T-helper 2 cell treated with Interferon-gamma antibody and Interleukin-4, amounts not matched to agents 100 ng/mL and 5 ng/mL, for 36 hours (primary cell): Measurements from ENCODE around the gene IQSEC1. TPM values are rescaled to one million over a fixed set of nuclear protein-coding genes. Genes with fewer than 3 reads are reported as not detected.

Experiments used
- intact Hi-C: fragments of 100-400 bp; cut with micrococcal nuclease; formaldehyde crosslinking; loops from one replicate; pipeline ENCODE4 v1.15.1; 2023
- total RNA-seq: library from RNA; stranded (reverse); gene quantifications from 2 replicates; pipeline ENCODE4 v1.2.3, GENCODE V29; 2022

Gene IQSEC1
- total RNA-seq: 46.0 and 50.3 TPM in 2 replicates

DNA sequence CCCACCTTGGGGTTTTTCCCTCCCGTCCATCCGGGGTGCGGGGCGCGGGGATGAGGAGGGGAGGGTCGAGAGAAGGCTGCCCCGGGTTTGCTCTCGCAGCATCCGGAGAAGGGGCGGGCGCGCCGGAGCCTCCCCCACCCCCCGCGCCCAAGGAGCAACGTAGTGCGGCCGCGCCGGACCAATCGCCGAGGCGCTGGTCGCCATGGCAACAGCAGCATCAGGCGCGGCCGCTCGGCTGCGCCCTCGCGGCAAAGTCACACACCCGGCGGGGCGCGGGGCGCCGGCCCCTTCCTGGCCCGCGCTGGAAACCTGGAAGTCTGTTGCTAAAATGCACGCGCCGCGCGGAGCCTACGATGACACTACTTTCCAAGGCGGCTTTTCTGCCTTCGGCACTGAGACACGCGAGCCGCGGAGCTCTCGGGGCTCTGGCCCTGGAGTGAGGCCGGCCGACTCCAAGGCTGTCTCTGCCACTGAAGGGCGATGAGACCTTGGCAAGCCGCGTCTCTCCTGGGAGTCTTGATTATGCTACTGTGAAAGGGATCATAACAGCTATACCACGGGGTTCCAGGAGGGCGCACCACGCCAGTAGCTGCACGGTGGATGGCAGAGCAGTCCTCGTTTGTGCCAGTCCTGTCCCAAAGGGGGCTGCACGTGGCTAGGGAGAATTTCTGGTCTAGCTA is at the start of gene IQSEC1:
TSS of gene IQSEC1 (minus strand) at position 104 of the 680 bp plus-strand sequence. CDS start 415 bp downstream, outside the sequence.
- intact Hi-C loops: no loop called here

- intact Hi-C loops: no loop called here
Observed at GRCh38 chr3:13122081-13123012, 49.1 kb upstream of the IQSEC1 start.

DNA sequence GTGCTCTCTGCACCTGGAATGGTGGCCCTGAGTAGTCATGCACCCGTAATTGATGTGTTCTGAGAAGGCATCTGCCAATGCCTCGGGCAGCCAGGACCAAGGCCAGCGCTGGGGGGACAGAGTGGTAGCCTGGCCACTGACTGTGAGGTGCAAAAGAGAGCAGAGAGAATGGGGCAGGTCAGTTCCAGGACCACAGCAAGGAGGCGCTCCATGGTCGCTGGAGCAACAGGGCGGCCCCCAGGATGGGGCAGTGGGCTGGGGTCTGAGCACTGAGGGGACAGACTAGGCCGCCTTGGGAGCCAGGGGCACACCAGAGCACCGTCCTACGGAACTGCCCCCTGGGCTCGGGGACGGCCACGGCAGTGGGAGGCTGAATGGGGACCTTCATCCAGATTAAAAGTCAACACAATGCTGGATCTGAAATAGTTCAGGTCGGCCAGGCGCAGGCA is 48.3 kb upstream of the IQSEC1 start:
- intact Hi-C loops: no loop called here

GRCh38 chr3:13120928-13121552 is 47.8 kb upstream of the IQSEC1 start:
- intact Hi-C loops: no loop called here

GRCh38 chr3:13120289-13120927 is 47.2 kb upstream of the IQSEC1 start:
- intact Hi-C loops: no loop called here

GRCh38 chr3:13119471-13120220 is 46.4 kb upstream of the IQSEC1 start:
- intact Hi-C loops: no loop called here

- intact Hi-C loops: no loop called here
Observed at GRCh38 chr3:13116426-13116825, 43.2 kb upstream of the IQSEC1 start.

GRCh38 chr3:13115991-13116390 is 42.8 kb upstream of the IQSEC1 start:
- intact Hi-C loops: no loop called here

DNA sequence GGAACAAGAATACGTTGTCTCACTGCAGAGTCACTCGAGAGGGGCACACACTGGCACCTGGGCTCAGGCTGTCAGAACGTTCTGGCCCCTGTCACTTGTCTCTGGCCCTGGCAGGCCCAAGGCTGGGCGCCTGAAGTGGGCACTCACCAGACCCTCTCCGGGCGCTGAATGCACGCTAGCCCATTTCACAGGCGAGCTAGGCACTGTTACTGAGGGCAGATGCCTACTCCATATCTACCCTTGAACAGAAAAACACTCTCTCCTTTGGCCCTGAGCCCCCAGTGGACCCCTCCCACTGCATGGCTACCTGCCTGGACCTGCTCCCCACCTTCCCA is 42.3 kb upstream of the IQSEC1 start:
- intact Hi-C loops: no loop called here

- intact Hi-C loops: no loop called here
Observed at GRCh38 chr3:13114811-13115575, 41.8 kb upstream of the IQSEC1 start.

DNA sequence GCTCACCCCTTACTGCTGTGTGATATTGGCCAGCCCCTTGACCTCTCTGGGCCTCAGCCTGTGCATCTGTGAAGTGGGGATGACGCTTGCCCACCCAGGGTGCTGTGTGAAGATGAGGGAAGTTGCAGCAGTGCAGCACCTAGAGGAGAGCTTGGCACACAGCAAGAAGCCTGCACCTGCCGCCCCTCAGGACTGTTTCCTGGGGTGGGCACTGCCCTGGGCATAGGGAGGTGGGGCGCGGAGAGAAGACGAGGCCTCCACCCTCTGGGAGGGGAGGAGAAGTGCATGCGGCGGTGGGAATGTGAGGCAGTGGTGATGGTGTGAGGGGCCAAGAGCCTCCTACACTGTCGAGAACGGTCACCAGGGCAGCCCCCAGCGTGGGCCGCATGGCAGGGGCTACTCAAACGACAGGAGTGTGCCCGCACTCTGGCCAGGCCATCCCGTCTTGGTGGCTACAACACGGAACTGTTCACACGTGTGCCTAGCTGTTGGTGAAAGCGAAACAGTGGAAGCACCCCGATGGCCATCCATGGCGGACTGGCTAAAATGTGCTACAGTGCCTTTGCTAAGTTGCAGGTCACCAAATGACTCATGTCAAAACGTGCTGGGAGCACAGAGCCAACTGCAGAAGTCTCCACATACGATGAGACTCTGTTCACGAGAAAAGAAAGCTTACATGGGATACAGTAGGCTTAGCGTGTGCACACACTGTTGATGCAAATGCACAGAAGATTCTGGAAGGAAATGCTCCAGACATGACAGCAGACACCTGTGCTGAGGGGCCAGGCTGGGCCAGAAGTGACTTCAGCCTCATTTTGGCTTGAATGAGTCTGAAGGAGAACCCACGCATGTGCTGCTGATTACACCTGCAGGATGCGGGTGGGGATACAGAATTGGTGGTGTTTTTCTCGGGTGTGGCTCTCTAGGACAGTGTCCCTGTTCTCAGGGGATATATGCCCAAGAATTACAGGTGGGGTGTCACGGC is 40.4 kb upstream of the IQSEC1 start:
- intact Hi-C loops: no loop called here

DNA sequence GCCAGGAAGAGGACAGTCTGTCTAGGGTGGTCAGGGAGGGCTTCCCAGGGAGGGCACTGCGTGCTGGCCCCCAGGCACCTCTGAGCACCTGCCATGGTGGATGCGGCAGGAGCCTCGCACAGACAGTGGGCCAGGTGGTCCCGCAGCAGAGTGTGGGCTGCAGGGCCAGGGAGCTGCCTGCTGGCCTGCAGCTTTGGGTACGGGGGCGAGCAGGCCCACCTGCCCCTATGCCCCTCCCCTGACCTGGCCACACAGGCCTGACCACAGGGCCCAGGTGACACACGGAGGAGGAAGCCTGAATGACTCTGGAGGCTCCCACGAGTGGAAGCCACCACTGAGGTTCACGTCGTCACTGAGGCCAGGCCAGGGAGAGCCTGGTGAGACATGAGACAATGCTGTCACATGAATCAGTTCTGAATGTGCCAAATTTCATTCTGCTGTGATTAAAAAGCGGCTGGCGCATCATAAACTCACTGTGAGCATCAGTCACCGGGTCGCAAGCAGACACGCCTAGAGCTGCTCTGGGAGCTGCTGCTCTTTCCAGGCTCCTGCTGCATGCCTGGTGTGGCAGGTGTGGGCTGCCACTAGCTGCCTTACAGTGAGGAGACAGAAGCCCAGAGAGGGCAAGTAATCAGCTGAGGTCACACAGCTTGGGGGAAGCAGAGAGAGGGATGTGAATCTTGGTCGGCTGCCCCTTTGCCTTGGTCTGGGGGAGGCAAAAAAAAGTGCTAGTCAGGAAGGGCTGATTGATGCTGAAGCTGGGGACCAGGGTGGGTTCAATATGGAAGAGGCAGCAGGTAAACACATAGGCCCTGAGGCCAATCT is 39.5 kb upstream of the IQSEC1 start:
- intact Hi-C loops: no loop called here

GRCh38 chr3:13111873-13112520 is 38.8 kb upstream of the IQSEC1 start:
- intact Hi-C loops: no loop called here

- intact Hi-C loops: no loop called here
Observed at GRCh38 chr3:13111173-13111872, 38.1 kb upstream of the IQSEC1 start.

- intact Hi-C loops: no loop called here
Observed at GRCh38 chr3:13110678-13111116, 37.5 kb upstream of the IQSEC1 start.

DNA sequence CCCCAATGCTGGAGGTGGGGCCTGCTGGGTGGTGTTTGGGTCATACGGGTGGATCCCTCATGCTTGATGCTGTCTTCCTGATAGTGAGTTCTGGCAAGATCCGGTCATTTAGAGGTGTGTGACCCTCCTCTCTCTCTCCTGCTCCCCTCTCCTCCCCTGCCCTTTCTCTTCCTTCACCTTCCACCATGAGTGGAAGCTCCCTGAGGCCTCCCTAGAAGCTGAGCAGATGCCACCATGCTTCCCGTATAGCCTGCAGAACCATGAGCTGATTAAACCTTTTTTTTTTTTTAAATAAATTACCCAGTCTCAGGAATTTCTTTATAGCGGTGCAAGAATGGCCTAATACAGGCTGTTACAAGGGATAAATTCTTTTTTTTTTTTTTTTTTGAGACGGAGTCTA is 36.3 kb upstream of the IQSEC1 start:
- intact Hi-C loops: no loop called here

GRCh38 chr3:13108861-13109260 is 35.6 kb upstream of the IQSEC1 start:
- intact Hi-C loops: no loop called here
